Common myeloid progenitor, CD34-positive (primary cell): ENCODE measurements around the gene ZMYND8.

Source experiments
- CTCF ChIA-PET: fragments of 350-600 bp; sonication (Branson Sonifier 250); formaldehyde crosslinking; loops from one replicate; lab custom pipeline; 2021; ENCODE audit warnings: antibody characterized with exemption; lab: Charles Lee
- POLR2A ChIA-PET: fragments of 350-600 bp; sonication (Branson Sonifier 250); formaldehyde crosslinking; loops from one replicate; lab custom pipeline; 2021; ENCODE audit warnings: antibody characterized with exemption; lab: Charles Lee
- DNase-seq, 3 donors: peaks; one replicate each; pipeline versions ENCODE4 v3.0.0 to v3.0.0-alpha.2; 2013
- H3K27ac ChIP-seq, 2 experiments: 1 replicate in 1 of 2; 2 replicates in 1 of 2; pipeline ENCODE4 v1.7.0; 2013; ENCODE audit warnings: inconsistent platforms in 2 of 2, low read length in 2 of 2, mild to moderate bottlenecking in 2 of 2, low read depth in 1 of 2, moderate library complexity in 1 of 2; ENCODE audit not compliant: severe bottlenecking in 2 of 2, insufficient read depth in 1 of 2, poor library complexity in 1 of 2
- H3K27me3 ChIP-seq, 5 experiments: replicated peaks in 2 of 5; 1 replicate in 3 of 5; 2 replicates in 2 of 5; pipeline versions ENCODE4 v1.6.1 to v1.7.0; 2013; ENCODE audit warnings: low read length in 4 of 5, mild to moderate bottlenecking in 2 of 5, moderate library complexity in 2 of 5, inconsistent platforms in 1 of 5; ENCODE audit not compliant: insufficient read depth in 5 of 5, control insufficient read depth in 4 of 5
- H3K36me3 ChIP-seq, 4 experiments: 1 replicate in 2 of 4; 2 replicates in 2 of 4; pipeline versions ENCODE4 v1.6.1 to v1.7.0; 2013; ENCODE audit warnings: low read length in 3 of 4, control low read depth in 1 of 4, mild to moderate bottlenecking in 1 of 4; ENCODE audit not compliant: control insufficient read depth in 4 of 4, insufficient read depth in 4 of 4
- H3K4me1 ChIP-seq, 4 experiments: 1 replicate in 3 of 4; 2 replicates in 1 of 4; pipeline versions ENCODE4 v1.6.1 to v1.7.1; 2013; ENCODE audit warnings: low read length in 3 of 4, mild to moderate bottlenecking in 3 of 4, control low read depth in 1 of 4, inconsistent platforms in 1 of 4, moderate library complexity in 1 of 4; ENCODE audit not compliant: control insufficient read depth in 4 of 4, insufficient read depth in 4 of 4; ENCODE audit errors: control extremely low read depth in 1 of 4
- H3K4me3 ChIP-seq, 7 experiments: 1 replicate in 4 of 7; 2 replicates in 3 of 7; pipeline versions ENCODE4 v1.5.1 to v1.7.0; 2013; ENCODE audit warnings: mild to moderate bottlenecking in 7 of 7, low read length in 6 of 7, moderate library complexity in 6 of 7, inconsistent platforms in 2 of 7, low read depth in 2 of 7, control low read depth in 1 of 7; ENCODE audit not compliant: insufficient read depth in 4 of 7, control insufficient read depth in 1 of 7; ENCODE audit errors: extremely low read depth in 1 of 7
- H3K9me3 ChIP-seq, 5 experiments: 1 replicate in 4 of 5; 2 replicates in 1 of 5; pipeline versions ENCODE4 v1.6.1 to v1.7.1; 2013; ENCODE audit warnings: low read length in 4 of 5, mild to moderate bottlenecking in 2 of 5, inconsistent platforms in 1 of 5, low read depth in 1 of 5, moderate library complexity in 1 of 5; ENCODE audit not compliant: control insufficient read depth in 4 of 5, insufficient read depth in 2 of 5; ENCODE audit errors: control extremely low read depth in 1 of 5
- WGBS: methylation state at CpG from one replicate; pipeline ENCODE4 v1.1.5; 2013; ENCODE audit not compliant: insufficient coverage; 5-methylcytosine and 5-hydroxymethylcytosine counted together

ZMYND8 gene

GRCh38 chr20:47338131-47338628 is 18.3 kb downstream of the ZMYND8 start:
- ChIA-PET POLR2A (no interaction called here), CTCF (interaction anchor here (1.0 to 1.1 kb wide), 2 partner anchors 14 to 46 kb away, joined by 3 to 6 read pairs; no protein-coding TSS in a partner anchor)
- Histone ChIP-seq H3K27ac (peak overlapping the region in 1 of 2 experiments; percentile 34), H3K4me1 (peaks cover 0 to 24% (median 6%) of the 10 kb centered on the region in 4 experiments), H3K4me3 (no peak overlapping the region), H3K36me3 (peaks cover 3 to 63% (median 27%) of the 10 kb centered on the region in 4 experiments), H3K9me3 (no peaks in the 10 kb centered on the region), H3K27me3 (no peaks in the 10 kb centered on the region)
- 96% methylated on average over 6 of the region's 11 CpGs for WGBS
- no peak for DNase-seq

- H3K9me3 ChIP-seq: no peaks in the 10 kb centered on the region
- CTCF ChIA-PET: no interaction called here
- 100% methylated on average over 3 of the region's 7 CpGs for WGBS
- no peak overlapping the region for H3K27ac ChIP-seq
- H3K4me3 ChIP-seq: no peak overlapping the region
- H3K27me3 ChIP-seq: no peaks in the 10 kb centered on the region
- peaks cover 2 to 64% (median 24%) of the 10 kb centered on the region in 4 experiments for H3K36me3 ChIP-seq
- POLR2A ChIA-PET: no interaction called here
- peaks cover 0 to 25% (median 7%) of the 10 kb centered on the region in 4 experiments for H3K4me1 ChIP-seq
- no peak for DNase-seq
These were observed 19.1 kb downstream of the ZMYND8 start for GRCh38 chr20:47337413-47337812.

- no peak for DNase-seq
- peaks cover 3 to 72% (median 28%) of the 10 kb centered on the region in 4 experiments for H3K36me3 ChIP-seq
- CTCF ChIA-PET: interaction anchor here (1.0 kb wide), 1 partner anchor 16 kb away, joined by 4 read pairs; no protein-coding TSS in a partner anchor
- H3K27me3 ChIP-seq: no peaks in the 10 kb centered on the region
- WGBS: 91% methylated on average over 14 of the region's 17 CpGs
- H3K4me1 ChIP-seq: peaks cover 0 to 31% (median 9%) of the 10 kb centered on the region in 4 experiments
- no peak overlapping the region for H3K4me3 ChIP-seq
- POLR2A ChIA-PET: no interaction called here
- peak overlapping the region in 1 of 2 experiments; percentile 64 for H3K27ac ChIP-seq
- H3K9me3 ChIP-seq: no peaks in the 10 kb centered on the region
These were observed 20.3 kb downstream of the ZMYND8 start for GRCh38 chr20:47336129-47336754.

DNA sequence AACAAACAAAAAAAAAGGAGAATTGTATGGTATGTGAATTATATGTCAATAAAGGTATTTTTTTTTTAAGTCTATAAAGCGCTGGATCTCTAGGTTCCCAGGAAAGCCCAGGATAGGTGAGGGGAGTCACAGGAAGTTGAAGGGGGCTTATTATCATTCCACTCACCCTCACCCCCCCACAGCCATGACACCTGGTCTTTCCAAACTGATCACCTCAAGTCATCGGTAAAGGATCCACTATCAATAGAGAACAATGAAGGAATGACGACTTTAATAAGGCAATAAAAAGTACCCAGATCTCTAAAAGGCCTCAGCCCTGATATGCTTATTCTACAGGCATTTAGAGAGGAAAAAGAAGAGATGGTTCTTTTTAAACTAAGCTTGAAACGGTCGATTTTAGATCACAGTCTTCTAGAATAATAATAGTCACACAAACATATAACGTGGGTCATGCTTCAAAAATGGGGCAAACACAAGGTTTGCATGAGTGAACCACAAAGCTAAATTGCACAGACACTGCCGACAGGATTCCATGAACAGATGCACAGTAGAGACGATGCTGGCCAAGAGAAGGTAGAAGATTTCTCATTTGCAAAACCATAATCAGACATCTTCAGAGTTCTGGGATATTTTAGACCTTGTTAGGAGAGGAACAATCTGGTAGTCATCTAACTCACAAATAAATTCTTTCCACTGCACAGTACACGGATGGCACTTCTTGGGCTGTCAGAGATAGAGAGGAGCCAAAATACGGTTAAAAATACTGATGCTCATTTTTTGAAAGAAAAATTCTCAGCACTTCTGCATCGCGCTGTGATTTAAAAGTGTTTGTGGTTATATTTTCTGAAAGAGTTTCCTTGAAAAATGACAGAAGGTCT is 21.0 kb downstream of the ZMYND8 start:
- H3K27ac ChIP-seq: peak overlapping the region in 1 of 2 experiments; percentile 64
- H3K4me1 ChIP-seq: peaks cover 0 to 32% (median 9%) of the 10 kb centered on the region in 4 experiments
- WGBS: 82% methylated on average over 2 of the region's 12 CpGs
- no peak for DNase-seq
- H3K9me3 ChIP-seq: no peaks in the 10 kb centered on the region
- CTCF ChIA-PET: interaction anchor here (0.8 to 1.0 kb wide), 2 partner anchors 12 to 16 kb away, joined by 3 to 4 read pairs; no protein-coding TSS in a partner anchor
- no peak overlapping the region for H3K4me3 ChIP-seq
- peaks cover 6 to 75% (median 28%) of the 10 kb centered on the region in 4 experiments for H3K36me3 ChIP-seq
- POLR2A ChIA-PET: interaction anchor here (0.7 kb wide), 1 partner anchor 48 kb away, joined by 3 read pairs; no protein-coding TSS in a partner anchor
- H3K27me3 ChIP-seq: no peaks in the 10 kb centered on the region

GRCh38 chr20:47334022-47334551 is 22.4 kb downstream of the ZMYND8 start:
- Histone ChIP-seq H3K27me3 (no peaks in the 10 kb centered on the region), H3K27ac (peak overlapping the region; percentile 37 to 82), H3K4me1 (peaks cover 0 to 38% (median 11%) of the 10 kb centered on the region in 4 experiments), H3K4me3 (peak overlapping the region in 4 of 7 experiments; percentile 29 to 64 (median 51)), H3K36me3 (peaks cover 8 to 78% (median 31%) of the 10 kb centered on the region in 4 experiments), H3K9me3 (no peaks in the 10 kb centered on the region)
- 10% methylated on average over 2 of the region's 6 CpGs for WGBS
- DNase-seq: peak in 2 of 3 donors; percentile 67 to 79
- CTCF ChIA-PET: interaction anchor here (2.1 kb wide), 1 partner anchor 50 kb away, joined by 7 read pairs; no protein-coding TSS in a partner anchor
- POLR2A ChIA-PET: no interaction called here

DNA sequence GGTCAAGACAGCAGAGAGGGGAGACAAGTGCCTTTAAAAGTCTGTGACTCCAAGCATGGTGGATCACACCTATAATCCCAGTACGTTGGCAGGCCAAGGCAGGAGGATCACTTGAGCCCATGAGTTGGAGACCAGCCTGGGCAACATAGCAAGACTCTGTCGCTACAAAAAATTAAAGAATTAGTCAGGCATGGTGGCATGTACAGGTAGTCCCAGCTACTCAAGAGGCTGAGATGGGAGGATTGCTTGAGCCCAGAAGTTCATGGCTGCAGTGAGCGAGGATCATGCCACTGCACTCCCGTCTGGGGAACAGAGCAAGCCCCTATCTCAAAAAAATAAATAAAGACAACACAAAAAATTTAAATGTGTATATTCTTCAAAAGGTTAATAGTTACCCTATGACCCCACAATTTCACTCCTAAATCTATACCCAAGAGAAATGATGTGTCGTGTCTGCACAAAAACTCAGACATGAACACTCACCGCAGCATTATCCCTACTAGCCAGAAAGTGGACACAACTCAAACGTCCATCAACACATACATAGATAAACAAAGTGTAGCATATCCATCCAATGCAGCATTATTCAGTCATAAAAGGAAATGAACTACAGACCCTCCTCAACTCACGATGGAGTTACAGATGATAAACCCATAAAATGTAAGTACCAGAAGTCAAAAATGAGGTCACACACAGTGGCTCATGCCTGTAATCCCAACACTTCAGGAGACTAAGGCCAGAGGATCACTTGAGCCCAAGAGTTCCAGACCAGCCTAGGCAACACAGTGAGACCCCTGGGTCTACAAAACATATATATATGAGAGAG is 23.9 kb downstream of the ZMYND8 start:
- Histone ChIP-seq H3K4me3 (no peak overlapping the region), H3K27me3 (no peaks in the 10 kb centered on the region), H3K9me3 (no peaks in the 10 kb centered on the region), H3K4me1 (peaks cover 0 to 48% (median 15%) of the 10 kb centered on the region in 4 experiments), H3K27ac (peak overlapping the region in 1 of 2 experiments; percentile 60), H3K36me3 (peaks cover 8 to 72% (median 23%) of the 10 kb centered on the region in 4 experiments)
- DNase-seq: no peak
- ChIA-PET POLR2A (no interaction called here), CTCF (interaction anchor here (1.2 to 2.1 kb wide), 2 partner anchors 51 kb away, joined by 4 to 7 read pairs; no protein-coding TSS in a partner anchor)
- WGBS: 93% methylated on average over 4 of the region's 8 CpGs
